ENCODE results near the gene NUMA1. TPM values are rescaled to one million over a fixed set of nuclear protein-coding genes. Genes with fewer than 3 reads are reported as not detected.

NUMA1 gene
- total and polyA plus RNA-seq, 9 of the 15 experiments (the other 6 are each of a cell fraction or from before 2014, with no cell fraction given): 4.1 to 104 (median 51.2) TPM

- TF ChIP-seq ZBTB40 (IDR thresholded peaks at IDR 0.05) (peak; percentile 87), ZBTB40 (CRISPR knock-in tag; IDR thresholded peaks at IDR 0.05) (no peak), HDAC3 (IDR thresholded peaks at IDR 0.05; ENCODE audit: borderline replicate concordance, partially characterized antibody) (no peak), BHLHE40 (IDR thresholded peaks at IDR 0.05; ENCODE audit: low read length) (peak; percentile 99), ZNF76 (CRISPR knock-in tag; IDR thresholded peaks at IDR 0.05; ENCODE audit: borderline replicate concordance) (no peak), ESRRA (IDR thresholded peaks at IDR 0.05; ENCODE audit: borderline replicate concordance, low read depth) (peak; percentile 67; the same call in 1 of the 2 replicates), RHOXF2B (CRISPR knock-in tag; conservative IDR thresholded peaks at IDR 0.05) (peak; percentile 84; the same call in 1 of the 2 replicates), ZNF324 (CRISPR knock-in tag; IDR thresholded peaks at IDR 0.05) (no peak), RAD21 (CRISPR knock-in tag; conservative IDR thresholded peaks at IDR 0.05 in 1 of 2, IDR thresholded peaks at IDR 0.05 in 1 of 2) (peak in 1 of 2 experiments; percentile 32; a peak in 3 of 4 replicates), TAL1 (IDR thresholded peaks at IDR 0.05) (no peak), NUFIP1 (IDR thresholded peaks at IDR 0.05; ENCODE audit: partially characterized antibody) (peak; percentile 58), CHD1 (IDR thresholded peaks at IDR 0.05; ENCODE audit: low read length) (peak; percentile 64), HMGN3 (IDR thresholded peaks at IDR 0.05; ENCODE audit: borderline replicate concordance, extremely low read depth, insufficient read length, low read depth, low read length) (peak; percentile 70), CEBPZ (IDR thresholded peaks at IDR 0.05; ENCODE audit: borderline replicate concordance, low read depth, low read length) (no peak), ZBTB7A (IDR thresholded peaks at IDR 0.05; ENCODE audit: borderline replicate concordance, control insufficient read depth, low read depth, low read length) (peak; percentile 62; the same call in 1 of the 2 replicates)
These were observed 22.8 kb upstream of the NUMA1 start, which contains the start of gene LAMTOR1 (continued) for GRCh38 chr11:72102946-72103753.

All from K562 (cell line).